ENCODE measurements around the gene CACNG3. TPM values are rescaled to one million over a fixed set of nuclear protein-coding genes. Genes with fewer than 3 reads are reported as not detected.

Gene CACNG3
- not detected in 2 replicates for total RNA-seq

GRCh38 chr16:24255456-24256371, at the start of gene CACNG3:
TSS of gene CACNG3 (plus strand) at chr16:24256335. CDS start at chr16:24256755, 420 bp downstream.

Measured in bladder microvascular endothelial cell (primary cell).